Panc1 (cell line): Measurements from ENCODE around the gene LMLN. TPM values are rescaled to one million over a fixed set of nuclear protein-coding genes. Genes with fewer than 3 reads are reported as not detected.

Experiments
- ATAC-seq: fragments of 200-7000 bp; cut with Tn5 transposase; 2 replicates; pipeline ENCODE4 v1.9.1; 2020; ENCODE audit warnings: mild to moderate bottlenecking, moderate library complexity
- BruUV-seq: library from RNA; stranded (reverse); fragments of 400-500 nt; replicated peaks from 2 replicates; lab custom pipeline; 2021; lab: Mats Ljungman, UMichigan
- CTCF ChIA-PET: fragments of 300-600 bp; sonication (Branson Sonifier 250); formaldehyde crosslinking; loops from one replicate; lab custom pipeline; 2022; ENCODE audit warnings: antibody characterized with exemption; lab: Charles Lee
- POLR2A ChIA-PET: fragments of 300-600 bp; sonication (Branson Sonifier 250); formaldehyde crosslinking; loops from one replicate; lab custom pipeline; 2022; ENCODE audit warnings: antibody characterized with exemption; lab: Charles Lee
- DNase-seq: peaks from one replicate; pipeline ENCODE4 v3.0.0-alpha.2; 2010; ENCODE audit warnings: low read depth, low spot score
- H3K27ac ChIP-seq: 2 replicates; pipeline ENCODE4 v1.5.1; 2011; ENCODE audit warnings: mild to moderate bottlenecking, low read length, inconsistent platforms
- H3K27me3 ChIP-seq: fragments of 200-500 bp; sonication (Bioruptor generic); 2 replicates; pipeline ENCODE4 v1.6.0; 2014; ENCODE audit warnings: low read length, inconsistent platforms; ENCODE audit not compliant: control insufficient read depth, insufficient read depth
- H3K36me3 ChIP-seq: fragments of 200-500 bp; sonication (Bioruptor generic); 2 replicates; pipeline ENCODE4 v1.5.1; 2014; ENCODE audit warnings: inconsistent platforms, mild to moderate bottlenecking, low read length, moderate library complexity; ENCODE audit not compliant: control insufficient read depth, insufficient read depth
- H3K4me1 ChIP-seq: 2 replicates; pipeline ENCODE4 v1.5.1; 2011; ENCODE audit warnings: inconsistent platforms, mild to moderate bottlenecking, low read length, moderate library complexity; ENCODE audit not compliant: control insufficient read depth, insufficient read depth
- H3K4me3 ChIP-seq, 2 experiments: 2 replicates each; pipeline ENCODE4 v1.5.1; 2011 to 2012; ENCODE audit warnings: low read depth in 2 of 2, low read length in 2 of 2, mild to moderate bottlenecking in 2 of 2, inconsistent platforms in 1 of 2, moderate library complexity in 1 of 2
- H3K9me3 ChIP-seq: fragments of 200-500 bp; sonication (Bioruptor generic); 2 replicates; pipeline ENCODE4 v1.5.1; 2014; ENCODE audit warnings: low read depth, mild to moderate bottlenecking, inconsistent platforms, low read length, moderate library complexity; ENCODE audit not compliant: control insufficient read depth, insufficient read depth
- POLR2AphosphoS5 ChIP-seq: IDR thresholded peaks from 2 replicates; pipeline ENCODE4 v1.6.1; 2012; ENCODE audit warnings: mild to moderate bottlenecking, low read depth, low read length, moderate library complexity
- SIN3A ChIP-seq: IDR thresholded peaks from 2 replicates; pipeline ENCODE4 v1.6.1; 2012; ENCODE audit warnings: low read depth, mild to moderate bottlenecking, low read length, moderate library complexity, borderline replicate concordance; ENCODE audit not compliant: insufficient read depth
- TCF7L2 ChIP-seq: IDR thresholded peaks from 2 replicates; pipeline ENCODE4 v1.6.1; 2011; ENCODE audit warnings: mild to moderate bottlenecking, low read depth, low read length, inconsistent platforms
- in situ Hi-C: cut with HindIII; loops from 2 replicates; pipeline ENCODE4 v1.10.0; 2016; ENCODE audit warnings: low sequenced_read_pairs, low pct_unique_long_range_greater_than_20kb
- intact Hi-C: fragments of 100-400 bp; cut with micrococcal nuclease; formaldehyde crosslinking; loops from one replicate; pipeline ENCODE4 v1.10.0; 2022; ENCODE audit not compliant: unreplicated experiment
- total RNA-seq: library from RNA; stranded (reverse); gene quantifications from one replicate; pipeline ENCODE4 v1.2.1, GENCODE V29; 2021; ENCODE audit not compliant: unreplicated experiment
- TF ChIP-seq, protein P1 (sequence below), 2 experiments: IDR thresholded peaks; 2 replicates each; pipeline ENCODE4 v1.6.1; 2011 to 2012; ENCODE audit warnings: low read depth in 2 of 2, control low read depth in 1 of 2, low read length in 1 of 2, mild to moderate bottlenecking in 1 of 2, moderate library complexity in 1 of 2; ENCODE audit not compliant: insufficient read depth in 1 of 2
- TF ChIP-seq, protein P2 (sequence below): fragments of 450-650 bp; IDR thresholded peaks from 2 replicates; pipeline ENCODE4 v1.5.1; 2017; ENCODE audit warnings: mild to moderate bottlenecking

LMLN gene
- total RNA-seq, 1 experiment from 2014 or later: 21.8 TPM

DNA sequence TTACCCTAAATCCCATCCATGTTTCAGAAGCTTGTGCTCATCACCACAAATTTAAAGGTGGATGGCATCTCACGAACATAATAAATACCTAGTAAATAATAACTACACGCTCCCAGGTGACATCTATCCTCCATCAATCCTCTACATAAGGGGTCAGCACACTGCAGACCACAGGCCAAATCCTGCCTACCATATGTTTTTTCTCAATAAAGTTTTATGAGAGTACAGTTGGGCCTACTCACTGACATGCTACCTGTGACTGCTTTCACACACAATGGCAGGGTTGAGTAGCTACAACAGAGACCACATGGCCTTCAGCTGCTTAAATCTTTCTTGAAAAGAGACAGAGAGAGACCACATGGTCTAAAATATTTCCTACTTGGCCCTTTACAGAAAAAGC lies 105.9 kb downstream of the LMLN start:
- Histone ChIP-seq H3K4me3 (no peak overlapping the region), H3K9me3 (no peaks in the 10 kb centered on the region), H3K27me3 (no peaks in the 10 kb centered on the region), H3K4me1 (no peaks in the 10 kb centered on the region), H3K27ac (no peak overlapping the region), H3K36me3 (no peaks in the 10 kb centered on the region)
- POLR2A ChIA-PET: no interaction called here
- ATAC-seq (no peak), DNase-seq (no peak)
- in situ Hi-C loops (no loop called here), intact Hi-C loops (no loop called here)
- TF ChIP-seq TCF7L2 (no peak), SIN3A (no peak)
- TF ChIP-seq, protein P1, sequence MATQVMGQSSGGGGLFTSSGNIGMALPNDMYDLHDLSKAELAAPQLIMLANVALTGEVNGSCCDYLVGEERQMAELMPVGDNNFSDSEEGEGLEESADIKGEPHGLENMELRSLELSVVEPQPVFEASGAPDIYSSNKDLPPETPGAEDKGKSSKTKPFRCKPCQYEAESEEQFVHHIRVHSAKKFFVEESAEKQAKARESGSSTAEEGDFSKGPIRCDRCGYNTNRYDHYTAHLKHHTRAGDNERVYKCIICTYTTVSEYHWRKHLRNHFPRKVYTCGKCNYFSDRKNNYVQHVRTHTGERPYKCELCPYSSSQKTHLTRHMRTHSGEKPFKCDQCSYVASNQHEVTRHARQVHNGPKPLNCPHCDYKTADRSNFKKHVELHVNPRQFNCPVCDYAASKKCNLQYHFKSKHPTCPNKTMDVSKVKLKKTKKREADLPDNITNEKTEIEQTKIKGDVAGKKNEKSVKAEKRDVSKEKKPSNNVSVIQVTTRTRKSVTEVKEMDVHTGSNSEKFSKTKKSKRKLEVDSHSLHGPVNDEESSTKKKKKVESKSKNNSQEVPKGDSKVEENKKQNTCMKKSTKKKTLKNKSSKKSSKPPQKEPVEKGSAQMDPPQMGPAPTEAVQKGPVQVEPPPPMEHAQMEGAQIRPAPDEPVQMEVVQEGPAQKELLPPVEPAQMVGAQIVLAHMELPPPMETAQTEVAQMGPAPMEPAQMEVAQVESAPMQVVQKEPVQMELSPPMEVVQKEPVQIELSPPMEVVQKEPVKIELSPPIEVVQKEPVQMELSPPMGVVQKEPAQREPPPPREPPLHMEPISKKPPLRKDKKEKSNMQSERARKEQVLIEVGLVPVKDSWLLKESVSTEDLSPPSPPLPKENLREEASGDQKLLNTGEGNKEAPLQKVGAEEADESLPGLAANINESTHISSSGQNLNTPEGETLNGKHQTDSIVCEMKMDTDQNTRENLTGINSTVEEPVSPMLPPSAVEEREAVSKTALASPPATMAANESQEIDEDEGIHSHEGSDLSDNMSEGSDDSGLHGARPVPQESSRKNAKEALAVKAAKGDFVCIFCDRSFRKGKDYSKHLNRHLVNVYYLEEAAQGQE (IDR thresholded peaks at IDR 0.05; ENCODE audit: insufficient read depth in 1 of 2, low read depth in 2 of 2, low read length in 1 of 2): no peak
- TF ChIP-seq, protein P2, sequence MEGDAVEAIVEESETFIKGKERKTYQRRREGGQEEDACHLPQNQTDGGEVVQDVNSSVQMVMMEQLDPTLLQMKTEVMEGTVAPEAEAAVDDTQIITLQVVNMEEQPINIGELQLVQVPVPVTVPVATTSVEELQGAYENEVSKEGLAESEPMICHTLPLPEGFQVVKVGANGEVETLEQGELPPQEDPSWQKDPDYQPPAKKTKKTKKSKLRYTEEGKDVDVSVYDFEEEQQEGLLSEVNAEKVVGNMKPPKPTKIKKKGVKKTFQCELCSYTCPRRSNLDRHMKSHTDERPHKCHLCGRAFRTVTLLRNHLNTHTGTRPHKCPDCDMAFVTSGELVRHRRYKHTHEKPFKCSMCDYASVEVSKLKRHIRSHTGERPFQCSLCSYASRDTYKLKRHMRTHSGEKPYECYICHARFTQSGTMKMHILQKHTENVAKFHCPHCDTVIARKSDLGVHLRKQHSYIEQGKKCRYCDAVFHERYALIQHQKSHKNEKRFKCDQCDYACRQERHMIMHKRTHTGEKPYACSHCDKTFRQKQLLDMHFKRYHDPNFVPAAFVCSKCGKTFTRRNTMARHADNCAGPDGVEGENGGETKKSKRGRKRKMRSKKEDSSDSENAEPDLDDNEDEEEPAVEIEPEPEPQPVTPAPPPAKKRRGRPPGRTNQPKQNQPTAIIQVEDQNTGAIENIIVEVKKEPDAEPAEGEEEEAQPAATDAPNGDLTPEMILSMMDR: no peak
- no TSS peak for BruUV-seq
- CTCF ChIA-PET: no interaction called here

DNA sequence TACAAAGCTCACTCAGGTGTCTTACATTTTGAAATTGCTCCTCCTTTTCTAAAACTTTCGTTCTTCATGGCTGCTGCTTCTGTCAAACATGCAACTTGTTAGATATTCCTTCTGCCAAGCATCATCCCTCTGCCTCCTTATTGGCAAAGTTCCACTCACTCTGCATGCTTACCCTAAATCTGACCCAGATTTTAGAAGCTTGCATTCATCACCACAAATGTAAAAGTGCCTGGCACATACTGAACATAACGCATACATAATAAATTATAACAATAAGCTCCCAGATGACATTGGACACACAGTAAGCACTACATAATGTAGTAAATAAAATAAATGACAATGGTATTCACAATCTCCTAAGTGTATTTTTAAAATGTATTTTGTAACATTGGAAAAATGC lies 107.4 kb downstream of the LMLN start:
- intact Hi-C loops: no loop called here
- Histone ChIP-seq H3K4me1 (peaks cover 9% of the 10 kb centered on the region), H3K27me3 (no peaks in the 10 kb centered on the region), H3K4me3 (no peak overlapping the region), H3K27ac (no peak overlapping the region), H3K9me3 (no peaks in the 10 kb centered on the region), H3K36me3 (no peaks in the 10 kb centered on the region)
- BruUV-seq: no TSS peak
- in situ Hi-C loops: no loop called here
- ChIA-PET POLR2A (interaction anchor here (0.7 kb wide), 1 partner anchor 250 kb away, joined by 17 read pairs; no protein-coding TSS in a partner anchor), CTCF (no interaction called here)
- ATAC-seq: no peak
- no peak for TF ChIP-seq POLR2AphosphoS5
- no peak for TF ChIP-seq SIN3A
- no peak for DNase-seq

DNA sequence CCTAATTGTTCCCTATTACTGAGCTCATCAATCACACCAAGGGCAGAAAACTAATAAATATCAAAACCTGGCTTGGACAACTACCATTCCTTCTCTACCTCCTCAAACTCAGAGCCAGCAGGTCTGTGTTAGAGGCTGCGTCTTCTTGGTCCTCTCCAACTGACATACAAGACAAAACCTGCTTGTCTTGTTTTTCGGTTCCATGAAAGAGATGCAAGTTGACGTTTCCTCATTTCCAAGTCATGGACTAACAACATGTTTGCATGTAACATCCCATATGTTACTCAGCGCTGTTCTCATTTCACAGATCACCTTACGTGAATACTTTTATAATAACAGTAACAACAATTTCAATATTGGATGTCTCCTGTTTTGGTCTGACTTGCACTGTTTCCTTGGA lies 110.9 kb downstream of the LMLN start:
- ATAC-seq: no peak
- no peaks in the 10 kb centered on the region for H3K36me3 ChIP-seq
- ChIA-PET CTCF (interaction anchor here (1.6 kb wide), 1 partner anchor 20 kb away, joined by 3 read pairs; no protein-coding TSS in a partner anchor), POLR2A (no interaction called here)
- TF ChIP-seq, protein P1 (IDR thresholded peaks at IDR 0.05; ENCODE audit: insufficient read depth in 1 of 2, low read depth in 2 of 2, low read length in 1 of 2): no peak
- TF ChIP-seq, protein P2: no peak
- TF ChIP-seq SIN3A (no peak), TCF7L2 (no peak), POLR2AphosphoS5 (no peak)
- peaks cover 9% of the 10 kb centered on the region for H3K4me1 ChIP-seq
- H3K27me3 ChIP-seq: no peaks in the 10 kb centered on the region
- no peaks in the 10 kb centered on the region for H3K9me3 ChIP-seq
- intact Hi-C loops: no loop called here
- DNase-seq: no peak
- no peak overlapping the region for H3K4me3 ChIP-seq
- no peak overlapping the region for H3K27ac ChIP-seq
- BruUV-seq: no TSS peak
- in situ Hi-C loops: no loop called here
